Panc1 (cell line): ENCODE measurements around the gene ABHD12. TPM values are rescaled to one million over a fixed set of nuclear protein-coding genes. Genes with fewer than 3 reads are reported as not detected.

Experiments
- ATAC-seq: fragments of 200-7000 bp; cut with Tn5 transposase; 2 replicates; pipeline ENCODE4 v1.9.1; 2020; ENCODE audit warnings: mild to moderate bottlenecking, moderate library complexity
- BruUV-seq: library from RNA; stranded (reverse); fragments of 400-500 nt; replicated peaks from 2 replicates; lab custom pipeline; 2021; lab: Mats Ljungman, UMichigan
- CTCF ChIA-PET: fragments of 300-600 bp; sonication (Branson Sonifier 250); formaldehyde crosslinking; loops from one replicate; lab custom pipeline; 2022; ENCODE audit warnings: antibody characterized with exemption; lab: Charles Lee
- POLR2A ChIA-PET: fragments of 300-600 bp; sonication (Branson Sonifier 250); formaldehyde crosslinking; loops from one replicate; lab custom pipeline; 2022; ENCODE audit warnings: antibody characterized with exemption; lab: Charles Lee
- DNase-seq: peaks from one replicate; pipeline ENCODE4 v3.0.0-alpha.2; 2010; ENCODE audit warnings: low read depth, low spot score
- H3K27ac ChIP-seq: 2 replicates; pipeline ENCODE4 v1.5.1; 2011; ENCODE audit warnings: mild to moderate bottlenecking, low read length, inconsistent platforms
- H3K27me3 ChIP-seq: fragments of 200-500 bp; sonication (Bioruptor generic); 2 replicates; pipeline ENCODE4 v1.6.0; 2014; ENCODE audit warnings: low read length, inconsistent platforms; ENCODE audit not compliant: control insufficient read depth, insufficient read depth
- H3K36me3 ChIP-seq: fragments of 200-500 bp; sonication (Bioruptor generic); 2 replicates; pipeline ENCODE4 v1.5.1; 2014; ENCODE audit warnings: inconsistent platforms, mild to moderate bottlenecking, low read length, moderate library complexity; ENCODE audit not compliant: control insufficient read depth, insufficient read depth
- H3K4me1 ChIP-seq: 2 replicates; pipeline ENCODE4 v1.5.1; 2011; ENCODE audit warnings: inconsistent platforms, mild to moderate bottlenecking, low read length, moderate library complexity; ENCODE audit not compliant: control insufficient read depth, insufficient read depth
- H3K4me3 ChIP-seq, 2 experiments: 2 replicates each; pipeline ENCODE4 v1.5.1; 2011 to 2012; ENCODE audit warnings: low read depth in 2 of 2, low read length in 2 of 2, mild to moderate bottlenecking in 2 of 2, inconsistent platforms in 1 of 2, moderate library complexity in 1 of 2
- H3K9me3 ChIP-seq: fragments of 200-500 bp; sonication (Bioruptor generic); 2 replicates; pipeline ENCODE4 v1.5.1; 2014; ENCODE audit warnings: low read depth, mild to moderate bottlenecking, inconsistent platforms, low read length, moderate library complexity; ENCODE audit not compliant: control insufficient read depth, insufficient read depth
- POLR2AphosphoS5 ChIP-seq: IDR thresholded peaks from 2 replicates; pipeline ENCODE4 v1.6.1; 2012; ENCODE audit warnings: mild to moderate bottlenecking, low read depth, low read length, moderate library complexity
- SIN3A ChIP-seq: IDR thresholded peaks from 2 replicates; pipeline ENCODE4 v1.6.1; 2012; ENCODE audit warnings: low read depth, mild to moderate bottlenecking, low read length, moderate library complexity, borderline replicate concordance; ENCODE audit not compliant: insufficient read depth
- TCF7L2 ChIP-seq: IDR thresholded peaks from 2 replicates; pipeline ENCODE4 v1.6.1; 2011; ENCODE audit warnings: mild to moderate bottlenecking, low read depth, low read length, inconsistent platforms
- in situ Hi-C: cut with HindIII; loops from 2 replicates; pipeline ENCODE4 v1.10.0; 2016; ENCODE audit warnings: low sequenced_read_pairs, low pct_unique_long_range_greater_than_20kb
- intact Hi-C: fragments of 100-400 bp; cut with micrococcal nuclease; formaldehyde crosslinking; loops from one replicate; pipeline ENCODE4 v1.10.0; 2022; ENCODE audit not compliant: unreplicated experiment
- total RNA-seq: library from RNA; stranded (reverse); gene quantifications from one replicate; pipeline ENCODE4 v1.2.1, GENCODE V29; 2021; ENCODE audit not compliant: unreplicated experiment
- TF ChIP-seq, protein P1 (sequence below), 2 experiments: IDR thresholded peaks; 2 replicates each; pipeline ENCODE4 v1.6.1; 2011 to 2012; ENCODE audit warnings: low read depth in 2 of 2, control low read depth in 1 of 2, low read length in 1 of 2, mild to moderate bottlenecking in 1 of 2, moderate library complexity in 1 of 2; ENCODE audit not compliant: insufficient read depth in 1 of 2
- TF ChIP-seq, protein P2 (sequence below): fragments of 450-650 bp; IDR thresholded peaks from 2 replicates; pipeline ENCODE4 v1.5.1; 2017; ENCODE audit warnings: mild to moderate bottlenecking

The ABHD12 gene
- total RNA-seq, 1 experiment from 2014 or later = 90.9 TPM

DNA sequence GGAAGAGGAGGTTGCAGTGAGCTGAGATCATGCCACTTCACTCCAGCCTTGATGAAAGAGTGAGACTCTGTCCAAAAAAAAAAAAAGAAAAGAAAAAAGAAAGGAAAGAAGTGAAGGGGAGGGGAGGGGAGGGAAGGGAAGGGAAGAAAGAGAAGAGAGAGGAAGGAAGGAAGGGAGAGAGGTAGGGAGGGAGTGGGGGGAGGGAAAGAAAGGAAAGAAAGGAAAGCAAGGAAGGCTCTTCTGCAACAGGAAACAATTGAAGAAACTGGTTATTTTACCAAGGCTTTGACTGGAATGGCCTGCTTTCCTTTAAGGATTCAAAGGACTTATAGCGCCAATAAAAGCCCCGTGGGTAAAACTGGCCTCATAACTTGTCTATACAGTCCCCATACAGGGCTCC lies 64.6 kb downstream of the ABHD12 start:
- no TSS peak for BruUV-seq

DNA sequence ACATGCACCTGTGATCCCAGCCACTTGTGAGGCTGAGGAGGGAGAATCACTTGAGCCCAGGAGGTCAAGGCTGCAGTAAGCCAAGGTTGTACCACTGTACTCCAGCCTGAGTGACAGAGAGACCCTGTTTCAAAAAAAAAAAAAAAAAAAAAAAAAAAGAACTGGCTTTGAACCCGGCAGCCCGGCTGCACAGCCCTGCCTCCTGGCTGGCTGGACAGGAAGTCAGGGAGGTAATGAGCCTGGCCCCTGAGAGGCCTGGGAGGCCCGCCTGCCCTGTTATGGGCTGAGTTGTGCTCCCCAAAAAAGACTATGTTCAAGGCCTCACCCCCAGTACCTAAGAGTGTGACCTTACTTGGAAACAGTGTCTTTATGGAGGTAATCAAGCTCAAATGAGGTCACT lies 65.6 kb downstream of the ABHD12 start:
- no peak for TF ChIP-seq SIN3A
- TF ChIP-seq, protein P1, sequence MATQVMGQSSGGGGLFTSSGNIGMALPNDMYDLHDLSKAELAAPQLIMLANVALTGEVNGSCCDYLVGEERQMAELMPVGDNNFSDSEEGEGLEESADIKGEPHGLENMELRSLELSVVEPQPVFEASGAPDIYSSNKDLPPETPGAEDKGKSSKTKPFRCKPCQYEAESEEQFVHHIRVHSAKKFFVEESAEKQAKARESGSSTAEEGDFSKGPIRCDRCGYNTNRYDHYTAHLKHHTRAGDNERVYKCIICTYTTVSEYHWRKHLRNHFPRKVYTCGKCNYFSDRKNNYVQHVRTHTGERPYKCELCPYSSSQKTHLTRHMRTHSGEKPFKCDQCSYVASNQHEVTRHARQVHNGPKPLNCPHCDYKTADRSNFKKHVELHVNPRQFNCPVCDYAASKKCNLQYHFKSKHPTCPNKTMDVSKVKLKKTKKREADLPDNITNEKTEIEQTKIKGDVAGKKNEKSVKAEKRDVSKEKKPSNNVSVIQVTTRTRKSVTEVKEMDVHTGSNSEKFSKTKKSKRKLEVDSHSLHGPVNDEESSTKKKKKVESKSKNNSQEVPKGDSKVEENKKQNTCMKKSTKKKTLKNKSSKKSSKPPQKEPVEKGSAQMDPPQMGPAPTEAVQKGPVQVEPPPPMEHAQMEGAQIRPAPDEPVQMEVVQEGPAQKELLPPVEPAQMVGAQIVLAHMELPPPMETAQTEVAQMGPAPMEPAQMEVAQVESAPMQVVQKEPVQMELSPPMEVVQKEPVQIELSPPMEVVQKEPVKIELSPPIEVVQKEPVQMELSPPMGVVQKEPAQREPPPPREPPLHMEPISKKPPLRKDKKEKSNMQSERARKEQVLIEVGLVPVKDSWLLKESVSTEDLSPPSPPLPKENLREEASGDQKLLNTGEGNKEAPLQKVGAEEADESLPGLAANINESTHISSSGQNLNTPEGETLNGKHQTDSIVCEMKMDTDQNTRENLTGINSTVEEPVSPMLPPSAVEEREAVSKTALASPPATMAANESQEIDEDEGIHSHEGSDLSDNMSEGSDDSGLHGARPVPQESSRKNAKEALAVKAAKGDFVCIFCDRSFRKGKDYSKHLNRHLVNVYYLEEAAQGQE (IDR thresholded peaks at IDR 0.05; ENCODE audit: insufficient read depth in 1 of 2, low read depth in 2 of 2, low read length in 1 of 2) = no peak
- no peak for TF ChIP-seq TCF7L2
- no peak for TF ChIP-seq POLR2AphosphoS5
- no peak for DNase-seq
- in situ Hi-C loops = no loop called here
- Histone ChIP-seq H3K4me3 (no peak overlapping the region), H3K27ac (no peak overlapping the region), H3K27me3 (no peaks in the 10 kb centered on the region), H3K4me1 (peaks cover 6% of the 10 kb centered on the region; the same call in 1 of the 2 replicates), H3K9me3 (no peaks in the 10 kb centered on the region), H3K36me3 (no peaks in the 10 kb centered on the region)
- CTCF ChIA-PET = interaction anchor here (1.0 kb wide), 1 partner anchor 74 kb away, joined by 3 read pairs; no protein-coding TSS in a partner anchor
- BruUV-seq = no TSS peak
- POLR2A ChIA-PET = no interaction called here
- intact Hi-C loops = no loop called here
- ATAC-seq = no peak

More for the DNA sequence above, 64.6 kb downstream of the ABHD12 start:
- Histone ChIP-seq H3K4me3 (no peak overlapping the region), H3K9me3 (no peaks in the 10 kb centered on the region), H3K4me1 (peaks cover 6% of the 10 kb centered on the region; the same call in 1 of the 2 replicates), H3K27ac (no peak overlapping the region), H3K27me3 (no peaks in the 10 kb centered on the region), H3K36me3 (no peaks in the 10 kb centered on the region)
- POLR2A ChIA-PET = no interaction called here
- DNase-seq (no peak), ATAC-seq (no peak)
- TF ChIP-seq, protein P1 (IDR thresholded peaks at IDR 0.05; ENCODE audit: insufficient read depth in 1 of 2, low read depth in 2 of 2, low read length in 1 of 2) = no peak
- TF ChIP-seq POLR2AphosphoS5 = no peak
- no peak for TF ChIP-seq SIN3A
- TF ChIP-seq TCF7L2 = no peak
- TF ChIP-seq, protein P2, sequence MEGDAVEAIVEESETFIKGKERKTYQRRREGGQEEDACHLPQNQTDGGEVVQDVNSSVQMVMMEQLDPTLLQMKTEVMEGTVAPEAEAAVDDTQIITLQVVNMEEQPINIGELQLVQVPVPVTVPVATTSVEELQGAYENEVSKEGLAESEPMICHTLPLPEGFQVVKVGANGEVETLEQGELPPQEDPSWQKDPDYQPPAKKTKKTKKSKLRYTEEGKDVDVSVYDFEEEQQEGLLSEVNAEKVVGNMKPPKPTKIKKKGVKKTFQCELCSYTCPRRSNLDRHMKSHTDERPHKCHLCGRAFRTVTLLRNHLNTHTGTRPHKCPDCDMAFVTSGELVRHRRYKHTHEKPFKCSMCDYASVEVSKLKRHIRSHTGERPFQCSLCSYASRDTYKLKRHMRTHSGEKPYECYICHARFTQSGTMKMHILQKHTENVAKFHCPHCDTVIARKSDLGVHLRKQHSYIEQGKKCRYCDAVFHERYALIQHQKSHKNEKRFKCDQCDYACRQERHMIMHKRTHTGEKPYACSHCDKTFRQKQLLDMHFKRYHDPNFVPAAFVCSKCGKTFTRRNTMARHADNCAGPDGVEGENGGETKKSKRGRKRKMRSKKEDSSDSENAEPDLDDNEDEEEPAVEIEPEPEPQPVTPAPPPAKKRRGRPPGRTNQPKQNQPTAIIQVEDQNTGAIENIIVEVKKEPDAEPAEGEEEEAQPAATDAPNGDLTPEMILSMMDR = no peak
- intact Hi-C loops = no loop called here
- in situ Hi-C loops = no loop called here
- CTCF ChIA-PET = interaction anchor here (0.6 kb wide), 1 partner anchor 10 kb away, joined by 4 read pairs; no protein-coding TSS in a partner anchor
